ENCODE measurements around the gene ATF1.

ATF1 gene

GRCh38 chr12:50763639-50764285 is at the start of gene ATF1:
TSS of gene ATF1 (plus strand) at chr12:50764101. CDS start at chr12:50780146, 16,045 bp downstream.
- TF ChIP-seq, protein P1, sequence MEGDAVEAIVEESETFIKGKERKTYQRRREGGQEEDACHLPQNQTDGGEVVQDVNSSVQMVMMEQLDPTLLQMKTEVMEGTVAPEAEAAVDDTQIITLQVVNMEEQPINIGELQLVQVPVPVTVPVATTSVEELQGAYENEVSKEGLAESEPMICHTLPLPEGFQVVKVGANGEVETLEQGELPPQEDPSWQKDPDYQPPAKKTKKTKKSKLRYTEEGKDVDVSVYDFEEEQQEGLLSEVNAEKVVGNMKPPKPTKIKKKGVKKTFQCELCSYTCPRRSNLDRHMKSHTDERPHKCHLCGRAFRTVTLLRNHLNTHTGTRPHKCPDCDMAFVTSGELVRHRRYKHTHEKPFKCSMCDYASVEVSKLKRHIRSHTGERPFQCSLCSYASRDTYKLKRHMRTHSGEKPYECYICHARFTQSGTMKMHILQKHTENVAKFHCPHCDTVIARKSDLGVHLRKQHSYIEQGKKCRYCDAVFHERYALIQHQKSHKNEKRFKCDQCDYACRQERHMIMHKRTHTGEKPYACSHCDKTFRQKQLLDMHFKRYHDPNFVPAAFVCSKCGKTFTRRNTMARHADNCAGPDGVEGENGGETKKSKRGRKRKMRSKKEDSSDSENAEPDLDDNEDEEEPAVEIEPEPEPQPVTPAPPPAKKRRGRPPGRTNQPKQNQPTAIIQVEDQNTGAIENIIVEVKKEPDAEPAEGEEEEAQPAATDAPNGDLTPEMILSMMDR (conservative IDR thresholded peaks at IDR 0.05; ENCODE audit: control insufficient read depth, insufficient read depth, low read depth, low read length): no peak
- peak within 1 kb of the TSS; percentile 87 for H3K4me3 ChIP-seq (ENCODE audit: control insufficient read depth, low read depth, low read length)
- peak; percentile 90 for DNase-seq (ENCODE audit: low read depth)

GRCh38 chr12:50715174-50715573 is 48.7 kb upstream of the ATF1 start:
- no peak overlapping the region for H3K4me3 ChIP-seq (ENCODE audit: control insufficient read depth, low read depth, low read length)
- TF ChIP-seq, protein P1 (conservative IDR thresholded peaks at IDR 0.05; ENCODE audit: control insufficient read depth, insufficient read depth, low read depth, low read length): no peak
- no peak for DNase-seq (ENCODE audit: low read depth)

DNA sequence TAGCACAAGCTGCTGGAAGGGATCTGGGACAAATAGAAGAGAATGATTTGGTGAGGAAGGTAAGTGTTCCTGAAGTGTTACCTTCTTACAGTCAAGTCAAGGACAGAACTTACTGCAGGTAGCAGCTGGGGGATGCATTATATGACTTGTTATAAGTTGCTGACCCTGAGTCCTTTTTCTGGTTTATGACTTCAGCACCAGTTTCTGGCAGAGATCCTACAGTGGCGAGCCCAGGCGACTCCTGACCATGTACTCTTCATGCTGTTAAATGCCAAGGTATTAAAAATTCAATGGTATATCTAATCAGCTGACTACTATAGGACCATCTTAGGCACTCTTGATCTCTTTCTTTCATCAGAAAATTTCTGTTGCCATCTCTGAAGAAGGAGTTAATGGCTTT is 45.1 kb upstream of the ATF1 start:
- TF ChIP-seq, protein P1 (conservative IDR thresholded peaks at IDR 0.05; ENCODE audit: control insufficient read depth, insufficient read depth, low read depth, low read length): no peak
- no peak for DNase-seq (ENCODE audit: low read depth)
- no peak overlapping the region for H3K4me3 ChIP-seq (ENCODE audit: control insufficient read depth, low read depth, low read length)

GRCh38 chr12:50720085-50720484 is 43.8 kb upstream of the ATF1 start:
- H3K4me3 ChIP-seq (ENCODE audit: control insufficient read depth, low read depth, low read length): no peak overlapping the region
- TF ChIP-seq, protein P1 (conservative IDR thresholded peaks at IDR 0.05; ENCODE audit: control insufficient read depth, insufficient read depth, low read depth, low read length): no peak
- peak; percentile 25 for DNase-seq (ENCODE audit: low read depth)

DNA sequence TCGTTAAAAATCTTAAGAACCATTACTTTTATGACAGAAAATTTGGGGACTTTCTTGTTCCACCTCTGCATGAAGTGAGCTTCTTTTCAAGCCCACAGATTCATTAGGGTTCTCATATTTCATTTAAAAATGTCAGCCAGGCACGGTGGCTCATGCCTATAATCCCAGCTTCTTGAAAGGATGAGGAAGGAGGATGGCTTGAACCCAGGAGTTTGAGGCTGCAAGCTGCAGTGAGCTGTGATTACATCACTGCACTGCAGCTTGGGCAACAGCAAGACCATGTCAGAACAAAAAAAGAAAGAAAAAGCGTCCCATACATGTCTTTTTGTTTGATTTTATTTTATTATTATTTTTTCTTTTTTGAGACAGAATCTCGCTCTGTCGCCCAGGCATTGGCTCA is 43.4 kb upstream of the ATF1 start:
- TF ChIP-seq, protein P1 (conservative IDR thresholded peaks at IDR 0.05; ENCODE audit: control insufficient read depth, insufficient read depth, low read depth, low read length): no peak
- peak; percentile 26 for DNase-seq (ENCODE audit: low read depth)

DNA sequence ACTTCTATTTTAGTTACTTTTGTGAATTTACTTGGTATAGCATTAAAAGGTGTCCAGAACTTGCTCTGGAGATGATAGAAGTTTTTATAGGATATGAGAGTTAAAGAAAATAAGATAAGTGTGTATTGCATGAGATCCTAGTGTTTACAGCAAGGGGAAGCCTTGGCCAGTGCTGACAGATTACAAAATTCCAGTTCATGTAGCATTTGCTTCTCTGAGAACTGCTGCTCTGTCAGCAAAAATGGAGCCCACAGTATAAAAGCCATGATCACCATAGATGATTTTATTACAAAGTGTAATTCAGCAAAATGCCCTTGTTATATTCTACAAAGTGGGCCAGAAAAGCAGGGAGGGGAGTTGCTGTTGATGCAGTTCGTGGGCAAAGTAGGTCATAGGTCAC is 40.0 kb upstream of the ATF1 start:
- DNase-seq (ENCODE audit: low read depth): no peak
- H3K4me3 ChIP-seq (ENCODE audit: control insufficient read depth, low read depth, low read length): no peak overlapping the region
- TF ChIP-seq, protein P1 (conservative IDR thresholded peaks at IDR 0.05; ENCODE audit: control insufficient read depth, insufficient read depth, low read depth, low read length): no peak

More for the DNA sequence above, 43.4 kb upstream of the ATF1 start:
- no peak overlapping the region for H3K4me3 ChIP-seq (ENCODE audit: control insufficient read depth, low read depth, low read length)
